Upper lobe of right lung (tissue), 1 donor: ENCODE data around the gene ANKFY1. TPM values are rescaled to one million over a fixed set of nuclear protein-coding genes. Genes with fewer than 3 reads are reported as not detected.
"Not testable (repeated sequence)": the region's sequence is repeated elsewhere in the genome, so short reads cannot be mapped to it uniquely, and the experiment has no call there.

Experiments used
- ATAC-seq: fragments of 200-7000 bp; cut with Tn5 transposase; one replicate; pipeline ENCODE4 v1.9.1; 2020; ENCODE audit warnings: mild to moderate bottlenecking, moderate library complexity
- DNase-seq: peaks from one replicate; pipeline ENCODE4 v3.0.0-alpha.2; 2020
- H3K27ac ChIP-seq: fragments of 200-600 bp; one replicate; pipeline ENCODE4 v1.8.0; 2022
- H3K27me3 ChIP-seq: fragments of 200-600 bp; one replicate; pipeline ENCODE4 v1.8.0; 2022; ENCODE audit warnings: mild to moderate bottlenecking
- H3K36me3 ChIP-seq: fragments of 200-600 bp; one replicate; pipeline ENCODE4 v1.8.0; 2022
- H3K4me1 ChIP-seq: fragments of 200-600 bp; one replicate; pipeline ENCODE4 v1.8.0; 2022
- H3K4me3 ChIP-seq: fragments of 200-600 bp; one replicate; pipeline ENCODE4 v1.8.0; 2022; ENCODE audit warnings: mild to moderate bottlenecking
- H3K9me3 ChIP-seq: fragments of 200-600 bp; one replicate; pipeline ENCODE4 v1.8.0; 2022
- intact Hi-C: fragments of 100-400 bp; cut with DNase I; formaldehyde crosslinking; loops from one replicate; pipeline ENCODE4 v1.11.0; 2022
- total RNA-seq: library from RNA; stranded (reverse); fragmentation: NEBNext Ultra II Directional; extraction: Animal tissue kit (Norgen Biotek cat#: 25700); gene quantifications from one replicate; pipeline ENCODE4 v1.2.1, GENCODE V29; 2021
- TF ChIP-seq, protein P1 (sequence below): fragments of 200-600 bp; IDR thresholded peaks from one replicate; pipeline ENCODE4 v1.8.0; 2022; ENCODE audit warnings: antibody characterized with exemption
- donor health status: DM: no; HTN: yes; CAD: no; lungs with severe emphysema.

Gene ANKFY1
- total RNA-seq, 1 donor from 2014 or later, result 64.8 TPM

- ATAC-seq, result peak; percentile 87
- Histone ChIP-seq H3K9me3 (no peaks in the 10 kb centered on the region), H3K36me3 (peaks cover 8% of the 10 kb centered on the region), H3K27ac (peak overlapping the region; percentile 99), H3K4me1 (peaks cover 34% of the 10 kb centered on the region), H3K27me3 (no peaks in the 10 kb centered on the region), H3K4me3 (peak overlapping the region; percentile 88)
- DNase-seq, result peak; percentile 95
- intact Hi-C loops, result no loop called here
- TF ChIP-seq, protein P1, sequence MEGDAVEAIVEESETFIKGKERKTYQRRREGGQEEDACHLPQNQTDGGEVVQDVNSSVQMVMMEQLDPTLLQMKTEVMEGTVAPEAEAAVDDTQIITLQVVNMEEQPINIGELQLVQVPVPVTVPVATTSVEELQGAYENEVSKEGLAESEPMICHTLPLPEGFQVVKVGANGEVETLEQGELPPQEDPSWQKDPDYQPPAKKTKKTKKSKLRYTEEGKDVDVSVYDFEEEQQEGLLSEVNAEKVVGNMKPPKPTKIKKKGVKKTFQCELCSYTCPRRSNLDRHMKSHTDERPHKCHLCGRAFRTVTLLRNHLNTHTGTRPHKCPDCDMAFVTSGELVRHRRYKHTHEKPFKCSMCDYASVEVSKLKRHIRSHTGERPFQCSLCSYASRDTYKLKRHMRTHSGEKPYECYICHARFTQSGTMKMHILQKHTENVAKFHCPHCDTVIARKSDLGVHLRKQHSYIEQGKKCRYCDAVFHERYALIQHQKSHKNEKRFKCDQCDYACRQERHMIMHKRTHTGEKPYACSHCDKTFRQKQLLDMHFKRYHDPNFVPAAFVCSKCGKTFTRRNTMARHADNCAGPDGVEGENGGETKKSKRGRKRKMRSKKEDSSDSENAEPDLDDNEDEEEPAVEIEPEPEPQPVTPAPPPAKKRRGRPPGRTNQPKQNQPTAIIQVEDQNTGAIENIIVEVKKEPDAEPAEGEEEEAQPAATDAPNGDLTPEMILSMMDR, result no peak
Measured at GRCh38 chr17:4143563-4144421, 120.0 kb downstream of the ANKFY1 start.

DNA sequence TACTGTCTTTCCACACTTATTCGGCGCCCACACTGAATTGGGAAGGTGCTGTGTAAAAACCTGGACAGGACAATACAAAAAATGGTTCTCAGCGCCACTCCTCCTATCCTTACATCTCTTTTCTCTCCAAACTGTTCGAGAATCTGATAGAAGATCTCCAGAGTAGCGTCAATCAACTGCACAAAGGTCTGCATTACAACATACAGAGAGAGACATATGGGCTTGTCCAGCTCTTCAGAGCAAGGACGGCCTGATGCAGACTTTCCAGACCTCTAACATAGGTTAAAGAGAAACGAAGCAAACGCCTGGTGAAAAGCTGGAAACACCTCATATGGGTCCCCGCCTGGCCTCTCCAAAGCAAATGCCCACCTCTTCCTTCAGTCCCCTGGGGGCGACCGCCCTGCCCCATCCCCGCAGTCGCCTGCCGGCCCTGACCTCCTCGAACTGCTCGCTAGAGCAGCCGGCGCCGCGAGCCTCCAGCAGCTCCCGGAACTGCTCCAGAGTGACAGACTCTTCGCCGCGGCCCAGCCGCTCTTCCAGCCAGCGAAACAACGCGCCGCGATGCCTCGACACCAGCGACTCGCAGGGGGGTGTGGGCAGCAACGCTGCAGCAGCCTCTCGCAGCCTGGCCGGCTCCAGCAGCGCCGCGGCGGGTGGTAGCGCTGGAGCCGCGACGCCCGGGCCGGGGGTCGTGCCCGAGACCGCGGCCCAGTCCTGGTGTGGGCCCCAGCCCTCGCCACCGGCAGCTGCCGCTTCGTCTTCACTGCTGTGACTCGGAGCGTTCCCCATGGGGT is 121.5 kb downstream of the ANKFY1 start:
- Histone ChIP-seq H3K36me3 (peaks cover 8% of the 10 kb centered on the region), H3K4me1 (peaks cover 44% of the 10 kb centered on the region), H3K4me3 (peak overlapping the region; percentile 88), H3K9me3 (no peaks in the 10 kb centered on the region), H3K27me3 (no peaks in the 10 kb centered on the region), H3K27ac (peak overlapping the region; percentile 99)
- DNase-seq, result peak; percentile 77
- ATAC-seq, result peak; percentile 16
- intact Hi-C loops, result no loop called here
- TF ChIP-seq, protein P1, result no peak

GRCh38 chr17:4140125-4140524 is 123.7 kb downstream of the ANKFY1 start:
- intact Hi-C loops, result no loop called here
- ATAC-seq (no peak), DNase-seq (no peak)
- peaks cover 8% of the 10 kb centered on the region for H3K36me3 ChIP-seq
- no peak overlapping the region for H3K27ac ChIP-seq
- no peaks in the 10 kb centered on the region for H3K9me3 ChIP-seq
- TF ChIP-seq, protein P1, result no peak
- peaks cover 44% of the 10 kb centered on the region for H3K4me1 ChIP-seq
- H3K27me3 ChIP-seq, result no peaks in the 10 kb centered on the region
- no peak overlapping the region for H3K4me3 ChIP-seq

DNA sequence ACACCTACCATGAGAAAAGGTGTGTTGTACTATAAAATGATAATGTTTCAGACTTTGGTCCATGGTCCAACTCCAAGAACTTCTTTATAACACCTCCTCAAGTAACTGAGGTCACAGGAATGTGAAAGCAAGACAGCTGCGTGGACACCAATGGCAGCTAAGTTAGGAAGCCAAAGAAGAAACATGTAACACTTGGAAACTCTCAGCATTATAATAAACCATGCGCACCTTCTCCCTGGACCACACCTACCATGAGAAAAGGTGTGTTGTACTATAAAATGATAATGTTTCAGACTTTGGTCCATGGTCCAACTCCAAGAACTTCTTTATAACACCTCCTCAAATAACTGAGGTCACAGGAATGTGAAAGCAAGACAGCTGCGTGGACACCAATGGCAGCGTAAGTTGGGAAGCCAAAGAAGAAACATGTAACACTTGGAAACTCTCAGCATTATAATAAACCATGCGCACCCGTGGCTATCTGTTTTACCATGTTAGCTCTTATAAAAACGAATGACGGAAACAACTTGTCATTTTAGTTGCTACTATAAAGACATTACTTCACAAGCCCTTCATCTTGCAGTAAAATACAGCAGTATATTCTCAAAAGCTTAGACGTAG is 124.8 kb downstream of the ANKFY1 start:
- intact Hi-C loops, H3K4me3 ChIP-seq, DNase-seq, H3K27ac ChIP-seq, ATAC-seq, H3K27me3 ChIP-seq, H3K9me3 ChIP-seq, H3K36me3 ChIP-seq: not testable (repeated sequence)
- H3K4me1 ChIP-seq, result peaks cover 38% of the 10 kb centered on the region

GRCh38 chr17:4136373-4136772 is 127.4 kb downstream of the ANKFY1 start:
- Histone ChIP-seq H3K4me3 (no peak overlapping the region), H3K27ac (no peak overlapping the region), H3K36me3 (peaks cover 8% of the 10 kb centered on the region), H3K9me3 (no peaks in the 10 kb centered on the region), H3K4me1 (peaks cover 40% of the 10 kb centered on the region), H3K27me3 (no peaks in the 10 kb centered on the region)
- TF ChIP-seq, protein P1, result no peak
- ATAC-seq, result peak; percentile 92
- intact Hi-C loops, result no loop called here
- peak; percentile 89 for DNase-seq
